GM13976 (cell line): ENCODE data around the gene CDAN1.

Source experiments
- DNase-seq: peaks from one replicate; pipeline ENCODE4 v3.0.0; 2012; ENCODE audit warnings: low spot score
- in situ Hi-C: fragments of 300-500 bp; cut with MboI; formaldehyde crosslinking; loops from one replicate; pipeline ENCODE4 v1.12.0; 2022; ENCODE audit warnings: low sequenced_read_pairs, mixed read lengths, inconsistent platforms; ENCODE audit not compliant: unreplicated experiment
- TF ChIP-seq, protein P1 (sequence below): IDR thresholded peaks from 2 replicates; pipeline ENCODE4 v1.5.1; 2012; ENCODE audit warnings: borderline replicate concordance, mild to moderate bottlenecking; ENCODE audit not compliant: insufficient read depth; ENCODE audit errors: extremely low read depth, missing control alignments, control extremely low read depth

CDAN1 gene

DNA sequence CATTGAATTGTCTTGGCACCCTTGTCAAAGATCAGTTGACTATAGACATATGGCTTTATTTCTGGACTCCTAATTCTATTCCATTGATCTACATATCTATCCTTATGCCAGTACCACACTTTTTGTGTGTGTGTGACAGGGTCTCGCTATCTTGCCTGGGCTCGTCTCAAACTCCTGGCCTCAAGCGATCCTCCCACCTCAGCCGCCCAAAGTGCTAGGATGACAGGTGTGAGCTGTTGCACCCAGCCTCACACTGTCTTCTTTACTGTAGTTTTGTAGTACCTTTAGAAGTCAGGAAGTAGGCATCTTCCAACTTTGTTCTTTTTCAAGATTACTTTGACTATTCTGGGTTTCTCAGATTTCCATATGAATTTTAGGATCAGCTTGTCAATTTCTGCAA lies 24.3 kb downstream of the CDAN1 start:
- DNase-seq = no peak
- in situ Hi-C loops = no loop called here
- TF ChIP-seq, protein P1, sequence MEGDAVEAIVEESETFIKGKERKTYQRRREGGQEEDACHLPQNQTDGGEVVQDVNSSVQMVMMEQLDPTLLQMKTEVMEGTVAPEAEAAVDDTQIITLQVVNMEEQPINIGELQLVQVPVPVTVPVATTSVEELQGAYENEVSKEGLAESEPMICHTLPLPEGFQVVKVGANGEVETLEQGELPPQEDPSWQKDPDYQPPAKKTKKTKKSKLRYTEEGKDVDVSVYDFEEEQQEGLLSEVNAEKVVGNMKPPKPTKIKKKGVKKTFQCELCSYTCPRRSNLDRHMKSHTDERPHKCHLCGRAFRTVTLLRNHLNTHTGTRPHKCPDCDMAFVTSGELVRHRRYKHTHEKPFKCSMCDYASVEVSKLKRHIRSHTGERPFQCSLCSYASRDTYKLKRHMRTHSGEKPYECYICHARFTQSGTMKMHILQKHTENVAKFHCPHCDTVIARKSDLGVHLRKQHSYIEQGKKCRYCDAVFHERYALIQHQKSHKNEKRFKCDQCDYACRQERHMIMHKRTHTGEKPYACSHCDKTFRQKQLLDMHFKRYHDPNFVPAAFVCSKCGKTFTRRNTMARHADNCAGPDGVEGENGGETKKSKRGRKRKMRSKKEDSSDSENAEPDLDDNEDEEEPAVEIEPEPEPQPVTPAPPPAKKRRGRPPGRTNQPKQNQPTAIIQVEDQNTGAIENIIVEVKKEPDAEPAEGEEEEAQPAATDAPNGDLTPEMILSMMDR = no peak

DNA sequence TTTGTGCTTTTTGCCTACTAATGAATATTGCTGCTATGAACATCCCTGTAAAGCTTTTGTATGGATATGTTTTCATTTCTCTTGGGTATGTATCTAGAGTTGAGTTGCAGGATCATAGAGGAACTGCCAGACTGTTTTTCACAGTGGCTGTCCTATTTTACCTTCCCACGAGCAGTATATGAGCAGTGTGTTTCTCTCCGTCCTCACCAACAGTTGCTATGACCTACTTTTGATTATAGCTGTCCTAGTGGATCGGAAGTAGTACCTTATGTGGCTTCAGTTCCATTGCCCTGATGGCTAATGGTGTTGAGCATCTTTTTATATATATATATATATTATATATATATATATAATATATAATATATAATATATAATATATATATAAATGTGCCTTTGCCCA lies 25.2 kb downstream of the CDAN1 start:
- in situ Hi-C loops = no loop called here
- TF ChIP-seq, protein P1 = no peak

GRCh38 chr15:42710662-42711061 lies 26.3 kb downstream of the CDAN1 start:
- in situ Hi-C loops = no loop called here

More for the DNA sequence above, 25.2 kb downstream of the CDAN1 start:
- DNase-seq = no peak

GRCh38 chr15:42707873-42708544 lies 28.9 kb downstream of the CDAN1 start:
- in situ Hi-C loops = loop anchor here (10.0 kb wide), 1 partner anchor 217 kb away; the partner anchor contains the start of gene TTBK2
- TF ChIP-seq, protein P1 = no peak

More at GRCh38 chr15:42710662-42711061, 26.3 kb downstream of the CDAN1 start:
- TF ChIP-seq, protein P1 = no peak
- DNase-seq = no peak

GRCh38 chr15:42707068-42707467 lies 29.9 kb downstream of the CDAN1 start:
- no peak for DNase-seq
- in situ Hi-C loops = loop anchor here (10.0 kb wide), 1 partner anchor 218 kb away; the partner anchor contains the start of gene TTBK2
- TF ChIP-seq, protein P1 = no peak

More at GRCh38 chr15:42707873-42708544, 28.9 kb downstream of the CDAN1 start:
- DNase-seq = no peak

- in situ Hi-C loops = loop anchor here (10.0 kb wide), 1 partner anchor 219 kb away; the partner anchor contains the start of gene TTBK2
- DNase-seq = no peak
- TF ChIP-seq, protein P1 = no peak
Observed at GRCh38 chr15:42705336-42705735, 31.6 kb downstream of the CDAN1 start.
